Activated CD4-positive, CD25-positive, alpha-beta regulatory T cell treated with anti-CD3 and anti-CD28 coated beads, Interleukin-2, amount 50 U/mL, for 24 hours (primary cell): Measurements from ENCODE around the gene TUBA1B.

Experiments used
- ATAC-seq, 2 donors: fragments of 150-1000 bp; cut with Tn5 transposase; one replicate each; pipeline ENCODE4 v1.10.0; 2021; ENCODE audit warnings: mild to moderate bottlenecking in 1 of 2, moderate library complexity in 1 of 2

The TUBA1B gene

DNA sequence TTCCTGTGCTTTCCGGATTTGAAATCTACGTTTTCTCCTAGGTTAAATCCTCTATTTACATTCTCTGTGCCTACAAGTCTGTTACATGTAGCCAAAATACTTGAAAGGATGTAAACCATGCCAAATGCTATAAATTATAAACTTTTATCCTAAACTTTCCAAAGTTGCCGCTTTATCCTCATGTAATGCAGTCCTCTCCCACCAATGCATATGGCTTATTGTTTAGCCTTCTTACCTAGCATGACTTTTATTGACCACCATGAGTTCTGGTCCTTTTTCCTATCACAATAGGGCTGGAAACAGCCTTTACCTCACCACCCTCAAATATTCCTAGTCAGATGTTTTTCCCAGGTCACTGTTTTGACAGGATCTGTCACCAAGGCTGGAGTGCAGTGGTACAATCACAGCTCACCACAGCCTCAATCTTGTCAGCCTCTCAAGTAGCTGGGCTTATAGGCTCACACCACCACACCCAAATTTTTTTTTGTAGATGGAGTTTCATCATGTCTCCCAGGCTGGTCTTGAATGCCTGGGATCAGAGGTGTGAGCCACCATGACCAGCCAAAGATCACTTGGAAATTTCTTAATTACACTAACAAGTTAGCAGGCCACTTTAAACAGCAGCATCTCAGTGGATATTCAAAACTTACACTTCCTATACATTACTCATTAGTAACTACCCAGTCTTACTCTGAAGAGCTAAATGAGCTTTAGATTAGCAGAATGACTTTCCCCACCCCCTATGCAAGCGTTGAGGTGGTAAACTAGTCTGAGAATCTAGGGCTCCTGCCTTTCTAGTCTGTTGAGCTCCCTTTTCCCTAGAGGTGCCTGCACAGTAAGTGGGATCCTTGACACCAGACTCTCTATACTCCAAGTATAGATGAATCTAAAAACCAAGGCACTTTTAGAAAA, 4.1 kb downstream of the TUBA1B start:
- ATAC-seq = no peak

DNA sequence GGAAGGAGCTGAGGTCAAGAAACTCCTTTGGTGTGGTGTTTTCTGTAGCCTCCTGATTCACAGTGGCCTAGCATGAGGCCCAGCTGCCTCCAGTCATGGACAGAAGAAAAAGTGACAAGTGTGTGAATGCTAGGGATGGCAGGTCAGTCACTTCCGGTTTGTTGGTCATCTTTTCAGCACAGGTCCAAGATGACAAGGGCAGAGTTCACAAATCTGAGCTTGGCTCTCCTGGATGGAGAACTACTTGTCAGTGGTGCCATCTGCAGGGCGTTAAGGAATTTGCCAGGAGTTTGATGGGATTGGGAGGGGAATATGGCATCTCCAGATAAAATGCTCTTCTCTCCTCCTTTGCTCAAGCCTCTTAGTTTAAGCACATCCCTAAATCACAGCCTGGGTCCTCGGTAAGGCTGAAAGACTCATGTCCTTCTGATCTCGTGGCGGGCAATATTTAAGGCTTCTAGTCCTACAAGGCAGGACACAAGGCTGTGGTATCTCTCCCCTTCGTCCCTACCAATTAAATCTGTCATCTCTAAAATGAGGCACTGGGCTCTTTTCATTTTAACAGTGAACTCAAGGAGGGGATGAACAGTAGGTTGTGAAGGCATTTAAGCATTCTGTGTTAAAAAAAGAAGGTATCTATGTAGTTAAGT, 10.0 kb downstream of the TUBA1B start:
- ATAC-seq = no peak

DNA sequence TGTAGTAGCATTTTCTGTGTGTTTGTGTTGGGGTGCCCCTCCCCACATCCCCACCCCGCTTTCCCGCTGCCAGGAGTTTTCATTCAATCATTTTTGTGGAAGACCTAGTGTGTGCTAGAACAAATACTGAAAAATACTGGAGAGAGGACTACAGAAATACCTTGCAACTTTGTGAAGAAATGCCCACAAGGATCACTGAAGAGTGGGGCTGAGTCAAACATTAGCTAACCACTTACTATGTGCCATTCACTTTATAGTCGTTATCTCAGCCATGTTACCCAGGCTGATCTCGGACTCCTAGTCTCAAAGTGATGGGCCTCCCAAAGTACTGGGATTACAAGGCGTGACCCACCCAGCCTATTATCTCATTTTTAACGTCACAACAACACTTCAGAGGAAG, 20.0 kb downstream of the TUBA1B start:
- ATAC-seq = no peak

DNA sequence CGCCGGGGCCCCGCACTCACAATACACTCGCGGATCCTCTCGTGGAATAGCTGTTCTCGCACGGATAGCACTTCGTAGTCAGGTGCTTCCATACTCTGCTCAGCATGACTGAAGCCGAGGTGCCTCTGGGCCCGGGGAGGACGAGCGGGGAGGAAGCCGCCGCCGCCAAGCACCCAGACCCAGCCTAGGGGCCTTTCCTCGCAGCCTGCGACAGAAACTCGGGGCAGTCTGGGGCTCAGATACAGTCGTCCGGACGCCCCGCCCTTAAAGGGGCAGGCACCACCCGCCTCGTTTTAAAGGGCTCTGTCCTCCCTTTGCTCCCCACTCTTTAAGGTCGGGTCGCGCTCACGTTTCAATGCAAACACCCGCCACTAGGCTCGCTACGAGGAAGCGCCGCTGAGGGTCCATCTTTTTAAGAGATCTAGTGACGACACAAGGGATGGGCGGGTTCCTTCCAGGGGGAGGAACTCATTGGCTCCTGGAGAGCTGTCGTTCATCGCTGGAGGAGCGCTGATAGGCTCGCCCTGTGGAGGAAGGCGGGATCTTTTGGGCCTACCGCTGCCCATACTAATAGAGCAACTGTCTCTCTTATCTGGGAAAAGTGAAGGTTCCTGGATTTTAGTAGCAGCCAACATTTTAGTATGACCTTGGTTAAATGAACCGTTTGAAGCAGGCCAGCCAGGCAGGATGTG, 20.6 kb downstream of the TUBA1B start, which contains the start of gene LMBR1L:
Gene LMBR1L, minus strand, starts transcription at position 384 of the 692 bp plus-strand sequence. Its CDS starts 292 bp downstream, at position 92.
- ATAC-seq = peak; percentile 98 to 99

DNA sequence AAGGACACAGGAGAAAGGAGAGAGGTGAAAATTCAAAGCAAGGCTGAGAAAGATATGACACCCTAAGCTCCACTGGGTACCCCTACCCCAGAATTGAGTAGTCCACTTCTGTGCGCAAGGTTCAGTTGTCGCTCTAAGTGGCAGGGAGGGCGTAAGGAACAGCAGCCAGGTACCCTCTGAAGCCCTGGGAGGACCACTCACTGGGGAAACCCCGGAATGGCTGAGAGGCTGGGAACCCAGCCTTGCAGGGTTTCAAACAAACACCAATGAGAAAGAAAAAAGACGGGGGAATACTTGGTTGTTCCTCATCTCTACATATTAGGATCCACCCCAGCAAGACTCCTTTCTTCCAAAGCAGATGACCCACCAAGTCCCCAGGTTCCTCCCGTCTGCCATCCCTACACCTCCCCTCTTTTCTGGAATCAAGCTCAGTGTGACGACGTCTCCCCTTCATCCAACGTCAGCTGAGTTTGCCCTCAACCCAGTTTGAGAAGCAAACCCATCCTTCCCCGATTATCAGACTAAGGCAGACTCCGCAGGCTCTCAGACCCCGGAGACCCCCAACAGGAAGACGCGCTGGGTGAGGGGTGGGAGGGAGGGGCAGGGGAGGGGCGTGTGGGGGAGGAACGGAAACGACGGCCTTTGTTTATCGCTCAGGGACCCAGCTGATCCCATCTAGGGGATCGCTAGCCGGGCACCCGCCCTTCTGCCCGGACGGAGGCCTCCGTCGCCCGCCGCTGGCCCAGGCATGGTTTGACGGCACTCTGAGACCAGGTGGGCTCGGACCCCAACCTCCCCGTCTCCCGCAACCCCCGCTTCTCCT, 21.3 kb downstream of the TUBA1B start:
- no peak for ATAC-seq

DNA sequence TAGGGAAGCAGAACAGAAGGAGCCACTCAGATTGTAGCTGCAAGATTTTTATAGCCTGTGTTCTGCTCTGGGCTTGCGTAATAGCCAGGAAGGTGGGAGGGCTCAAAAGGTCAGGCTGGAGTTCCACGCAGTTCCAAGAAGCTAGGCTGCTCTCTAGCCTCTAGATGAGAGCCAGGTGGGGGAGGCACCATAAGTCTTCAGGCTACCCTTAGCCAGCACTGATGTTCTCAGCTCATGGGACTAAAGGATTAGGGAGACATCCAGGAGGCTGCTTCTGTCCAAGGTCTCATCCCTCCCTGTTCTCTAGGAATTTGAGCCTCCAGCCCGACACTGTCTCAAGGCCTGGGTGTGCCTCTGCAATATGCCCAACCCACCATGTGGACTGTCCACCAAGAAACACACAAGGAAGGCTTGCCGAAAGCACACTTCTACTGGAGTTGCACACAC, 22.2 kb downstream of the TUBA1B start:
- no peak for ATAC-seq

DNA sequence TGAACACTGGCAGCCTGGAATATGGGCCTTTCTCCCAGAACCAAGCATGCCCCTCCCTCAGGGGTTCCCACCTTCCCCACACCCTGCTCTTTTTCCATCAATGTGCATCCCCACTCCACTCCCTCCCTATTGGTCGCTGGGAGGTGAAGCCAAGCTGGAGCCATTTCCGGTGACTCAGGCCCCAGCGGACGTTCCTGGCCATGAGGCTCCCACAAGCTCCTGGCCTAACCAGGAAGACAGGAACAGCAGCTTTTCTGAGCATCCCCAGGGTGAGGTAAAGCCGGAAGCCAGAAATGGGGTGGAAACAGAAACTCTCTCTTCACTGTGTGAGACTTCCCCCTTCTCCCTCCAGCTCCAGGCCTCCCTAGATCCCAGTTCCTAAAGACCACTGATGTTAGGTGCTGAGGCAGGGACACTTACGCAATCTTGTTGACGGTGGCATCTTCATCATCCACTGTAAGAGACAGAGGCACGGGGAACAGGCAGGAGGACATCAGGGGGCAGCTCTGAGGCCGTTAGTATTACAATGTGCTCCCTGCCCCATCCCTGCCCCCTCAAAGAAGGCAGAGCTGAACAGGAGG, 25.6 kb downstream of the TUBA1B start:
- no peak for ATAC-seq

DNA sequence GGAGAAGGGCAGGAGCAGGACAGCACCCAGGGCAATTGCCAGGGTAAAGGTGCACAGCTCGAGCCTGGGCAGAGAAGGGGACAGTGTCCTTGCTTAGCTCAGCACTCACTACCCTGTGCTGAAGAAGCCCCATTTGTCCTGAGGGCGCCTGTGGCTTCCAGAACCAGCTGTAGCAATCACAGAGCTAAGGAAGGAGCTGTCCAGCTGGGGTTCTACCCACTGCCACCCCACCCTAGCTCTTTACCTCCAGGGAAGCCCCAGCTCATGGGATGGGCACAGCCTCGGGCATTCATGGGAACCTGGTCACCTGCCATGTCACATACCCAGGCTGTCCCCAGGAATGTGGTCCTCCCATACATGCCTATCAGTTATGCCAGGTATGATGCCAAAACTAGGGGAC, 26.4 kb downstream of the TUBA1B start:
- no peak for ATAC-seq

DNA sequence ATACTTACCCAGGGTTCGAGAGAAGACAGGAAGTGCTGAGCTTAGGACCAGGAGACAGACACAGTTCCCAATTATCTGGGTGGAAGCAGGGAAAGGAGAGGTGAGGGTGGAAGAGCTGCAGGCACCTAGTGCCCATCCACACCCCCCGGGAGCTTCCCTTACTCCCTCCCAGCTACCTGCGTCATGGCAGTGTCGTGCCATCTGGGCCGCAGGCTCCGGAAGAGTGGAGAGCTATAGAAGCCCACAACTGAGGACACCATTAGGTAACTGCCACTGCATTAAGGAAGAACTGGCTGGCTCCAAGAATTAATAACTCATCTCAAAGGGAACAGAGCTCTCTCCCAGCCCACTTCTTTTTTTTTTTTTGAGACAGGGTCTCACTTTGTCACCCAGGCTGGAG, 30.8 kb downstream of the TUBA1B start:
- no peak for ATAC-seq

DNA sequence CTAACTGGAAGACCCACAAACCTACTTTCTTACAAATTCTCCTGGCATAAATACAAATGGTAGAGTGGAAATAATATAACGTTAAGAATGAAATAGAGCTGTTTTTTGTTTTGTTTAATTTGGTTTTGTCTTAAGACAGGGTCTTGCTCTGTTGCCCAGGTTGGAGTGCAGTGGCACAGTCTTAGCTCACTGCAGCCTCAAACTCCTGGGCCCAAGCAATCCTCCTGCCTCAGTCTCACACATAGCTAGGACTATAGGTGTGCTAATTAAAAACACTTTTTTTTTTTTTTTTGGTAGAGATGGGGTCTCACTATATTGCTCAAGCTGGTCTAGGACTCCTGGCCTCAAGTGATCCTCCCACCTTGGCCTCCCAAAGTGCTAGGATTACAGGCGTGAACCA, 32.5 kb downstream of the TUBA1B start:
- no peak for ATAC-seq

DNA sequence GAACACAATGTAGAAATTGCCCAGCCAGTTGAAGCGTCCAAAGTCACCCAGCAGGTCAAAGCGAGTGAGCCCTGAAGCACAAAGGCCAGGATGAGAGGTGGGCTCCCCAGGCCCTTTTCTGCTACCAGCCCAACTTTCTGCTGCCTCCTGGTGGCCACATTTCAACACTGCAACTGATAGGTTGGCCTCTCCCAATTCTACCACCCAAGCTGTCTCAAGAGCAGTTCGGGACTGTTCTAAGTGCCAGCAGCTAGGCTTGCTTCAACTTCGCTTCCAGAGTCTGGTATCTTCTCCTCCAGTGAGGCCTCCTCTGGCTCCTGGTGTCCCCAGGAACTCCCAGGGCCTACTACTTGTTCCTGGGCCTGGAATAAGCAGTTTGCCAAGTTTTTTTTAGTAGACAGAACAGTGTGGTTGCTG, 33.2 kb downstream of the TUBA1B start:
- ATAC-seq = peak; percentile 28 to 46

DNA sequence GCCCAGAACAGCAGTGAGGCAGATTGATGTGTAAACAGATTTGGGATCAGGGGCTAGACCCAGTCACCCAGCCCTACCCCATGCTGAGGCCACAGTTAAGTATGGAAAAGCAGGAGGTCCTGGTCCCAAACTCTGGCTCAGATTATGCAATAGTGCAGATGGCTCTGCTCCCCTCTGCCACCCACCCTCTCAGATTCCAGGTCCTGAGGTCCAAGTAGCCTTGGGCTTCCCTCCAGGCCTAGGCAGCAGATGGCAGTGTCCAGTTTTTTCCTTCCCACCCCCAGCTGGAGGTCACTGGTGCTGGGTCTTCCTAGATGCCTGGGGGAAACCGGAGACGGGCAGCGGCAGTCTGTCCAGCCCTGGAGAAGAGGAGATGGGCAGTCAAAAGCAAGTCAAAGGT, 33.8 kb downstream of the TUBA1B start:
- no peak for ATAC-seq

DNA sequence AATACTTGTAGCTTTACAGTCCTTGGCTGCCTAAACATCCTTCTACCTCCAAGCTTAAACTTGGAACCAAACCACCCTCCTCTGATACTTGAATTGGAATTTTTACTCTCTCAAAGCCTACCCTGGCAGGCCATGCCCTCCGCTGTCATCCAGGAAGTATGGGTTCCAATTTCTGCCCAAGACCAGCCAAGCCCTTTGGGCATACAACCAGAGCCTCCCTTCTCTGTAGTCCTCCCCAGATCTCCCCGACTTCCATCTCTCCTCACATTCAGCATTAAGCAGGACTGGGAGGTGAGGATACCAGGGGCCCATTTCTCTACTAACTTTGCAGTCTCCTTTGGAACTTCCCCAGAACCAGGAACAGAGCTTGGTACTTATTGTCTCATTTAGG, 36.2 kb downstream of the TUBA1B start:
- no peak for ATAC-seq

DNA sequence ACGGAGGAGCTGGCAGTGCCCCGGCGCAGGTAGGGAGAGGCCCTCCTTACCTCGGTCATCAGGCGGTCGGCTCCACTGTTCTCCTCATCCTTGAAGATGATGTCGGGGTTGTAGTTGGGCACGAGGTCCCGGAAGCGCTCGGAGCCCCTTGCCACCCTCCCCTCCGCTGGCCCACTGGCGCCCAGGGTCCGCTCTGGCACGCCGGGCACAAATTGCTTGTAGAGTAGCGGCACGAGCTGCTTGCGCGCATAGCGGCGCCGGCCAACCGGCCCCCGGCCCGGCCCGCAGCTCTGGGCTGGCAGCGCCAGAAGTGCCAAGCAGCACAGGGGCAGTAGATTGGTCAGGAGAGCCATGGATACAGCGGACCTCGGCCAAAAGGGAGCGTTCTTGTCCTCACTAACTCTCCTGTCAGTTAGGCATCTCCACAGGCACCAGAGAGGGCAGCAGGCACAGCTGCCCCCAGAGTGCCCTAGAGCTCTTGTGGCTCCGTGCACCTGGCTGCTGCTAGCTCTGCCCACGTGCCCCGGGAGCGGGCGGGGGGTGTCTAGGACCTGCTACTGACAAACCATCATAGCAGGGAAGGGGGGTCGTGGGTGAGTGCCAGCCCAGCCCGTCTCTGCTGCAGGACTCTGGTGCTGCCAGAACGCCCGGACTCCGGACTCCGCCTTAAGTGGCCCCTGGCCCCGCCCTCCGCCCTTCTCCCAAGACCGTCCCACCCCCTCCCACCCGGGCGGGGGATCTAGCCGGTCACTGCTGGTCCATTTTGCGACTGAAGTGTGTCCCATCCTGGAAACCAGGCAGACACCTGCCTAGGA, 36.8 kb downstream of the TUBA1B start, which contains the start of gene DHH:
Gene DHH, minus strand, starts transcription at position 642 of the 815 bp plus-strand sequence. Its CDS starts 289 bp downstream, at position 353.
- no peak for ATAC-seq

DNA sequence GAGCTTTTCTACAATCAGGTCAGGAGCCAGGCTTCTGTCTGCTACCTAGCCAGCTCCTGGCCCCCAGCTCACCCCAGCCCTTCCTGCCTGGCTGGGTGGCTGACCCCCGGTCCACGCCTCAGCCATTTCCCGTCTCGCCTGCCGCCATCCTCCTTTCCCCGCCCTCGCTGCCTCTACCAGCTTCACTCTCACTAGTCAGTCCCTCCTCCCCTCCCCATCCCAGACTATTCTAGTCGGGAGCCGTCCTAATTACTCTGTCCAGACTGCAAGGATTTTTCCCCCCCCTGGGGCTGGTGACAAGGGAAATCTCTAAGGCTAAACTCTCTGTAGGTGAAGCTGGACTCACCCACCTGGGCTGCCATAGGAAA, 37.4 kb downstream of the TUBA1B start:
- ATAC-seq = no peak

DNA sequence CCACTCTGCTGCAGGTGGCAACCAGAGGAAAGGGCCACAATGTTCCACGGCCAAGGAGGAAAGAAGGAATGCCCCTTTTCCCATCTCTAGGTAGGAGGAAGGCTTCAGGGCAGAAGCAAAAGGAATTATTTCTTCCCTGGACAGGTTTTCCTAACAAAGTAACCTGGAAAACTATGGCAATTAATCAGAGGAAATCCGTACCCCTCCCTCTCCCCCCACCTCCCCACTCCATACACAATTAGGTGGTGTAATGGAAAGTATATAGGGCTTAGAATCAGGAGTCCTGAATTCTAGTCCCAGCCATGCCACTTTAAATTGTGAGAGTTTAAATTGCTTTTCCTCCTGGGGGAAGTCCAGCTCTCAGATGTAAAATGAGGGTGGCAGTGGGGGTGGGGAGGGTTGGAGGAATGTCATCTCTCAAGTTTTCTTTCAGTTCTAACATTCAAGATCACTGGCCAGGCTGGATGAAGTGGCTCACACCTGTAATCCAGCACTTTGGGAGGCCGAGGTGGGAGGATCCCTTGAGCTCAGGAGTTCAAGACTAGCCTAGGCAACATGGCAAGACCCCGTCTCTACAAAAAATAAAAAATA, 38.3 kb downstream of the TUBA1B start:
- no peak for ATAC-seq

DNA sequence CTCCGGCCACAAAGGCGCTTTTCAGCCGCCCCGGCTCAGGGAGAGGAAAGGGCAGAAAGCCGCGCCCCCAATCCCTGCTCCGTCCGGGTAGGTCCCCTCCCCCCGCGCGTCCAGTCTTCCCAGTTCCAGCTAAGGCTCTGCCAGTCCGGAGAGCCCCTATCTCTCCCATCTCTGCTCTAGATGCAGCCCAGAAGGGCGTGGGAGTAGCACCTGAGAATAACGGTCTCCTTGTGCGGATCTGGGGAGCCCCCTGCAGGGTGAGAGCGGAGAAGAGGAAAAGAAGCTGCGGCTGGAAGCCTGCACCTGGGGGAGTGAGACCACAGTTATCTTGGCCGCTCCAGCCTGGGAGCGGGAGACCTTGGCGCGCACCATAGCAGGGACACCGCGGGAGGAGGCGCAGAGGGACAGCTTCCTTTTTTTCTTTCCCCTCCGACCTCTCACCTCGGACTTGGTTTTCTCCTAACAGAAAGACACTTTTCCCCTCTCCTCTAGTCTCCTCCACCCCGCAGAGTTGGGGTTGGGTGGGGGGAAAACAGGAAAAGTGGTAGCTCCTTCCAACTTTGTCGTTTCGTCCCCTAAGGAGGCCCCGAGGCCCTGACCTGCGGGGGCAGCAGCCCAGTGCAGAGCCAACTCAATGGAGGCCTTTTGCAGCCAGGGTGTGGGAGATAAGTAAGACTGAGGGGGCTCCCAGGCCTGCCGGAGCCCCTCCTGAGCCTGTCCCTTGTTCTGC, 38.9 kb downstream of the TUBA1B start:
- ATAC-seq = peak; percentile 38 to 48

DNA sequence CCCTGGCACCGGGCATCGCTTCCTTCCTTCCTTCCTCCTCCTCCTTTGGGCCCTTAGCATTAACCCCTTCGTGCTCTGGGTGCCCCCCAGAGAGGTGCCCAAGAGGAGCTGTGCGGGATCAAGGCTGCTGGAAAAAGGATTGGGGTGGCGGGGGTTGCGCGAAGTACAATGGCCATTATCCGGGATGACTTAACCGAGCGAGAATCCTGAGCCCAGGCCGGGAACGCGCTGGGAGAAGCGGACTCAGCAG, 39.4 kb downstream of the TUBA1B start:
- ATAC-seq = no peak

DNA sequence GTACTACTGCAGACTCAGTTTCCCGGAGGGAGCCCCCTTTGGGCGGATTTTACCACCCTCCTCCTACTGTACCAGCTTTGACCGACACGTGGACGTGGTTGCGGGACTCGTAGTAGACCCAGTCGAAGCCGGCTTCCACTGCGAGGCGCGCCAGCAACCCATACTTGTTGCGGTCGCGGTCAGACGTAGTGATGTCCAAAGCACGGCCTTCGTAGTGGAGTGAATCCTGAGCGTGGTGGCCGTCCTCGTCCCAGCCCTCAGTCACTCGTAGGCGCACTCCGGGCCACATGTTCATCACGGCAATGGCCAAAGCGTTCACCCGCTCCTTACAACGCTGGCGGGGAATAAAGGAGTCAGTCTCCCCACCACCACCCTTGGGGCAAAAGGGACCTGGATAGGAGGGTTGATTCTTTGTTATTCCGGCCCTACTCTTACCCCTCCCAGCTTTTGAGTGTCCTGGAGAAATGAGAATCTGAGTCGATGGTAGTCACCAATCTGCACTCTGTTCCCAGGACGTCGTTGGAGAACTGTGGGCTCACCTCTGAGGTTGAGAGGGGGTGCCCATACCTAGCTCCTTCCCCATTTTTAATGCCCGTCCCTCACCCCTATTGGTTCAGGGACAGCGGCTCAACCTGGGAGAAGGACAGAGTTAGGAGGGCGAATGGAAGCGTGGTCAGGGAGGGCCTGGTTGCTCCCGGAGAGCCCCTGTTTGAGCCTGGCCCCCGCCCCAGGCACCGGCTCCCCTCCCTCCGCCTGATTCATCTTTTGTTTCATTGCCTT, 39.9 kb downstream of the TUBA1B start:
- no peak for ATAC-seq
